T-cell (primary cell): ENCODE results near the gene SLC38A11. TPM values are rescaled to one million over a fixed set of nuclear protein-coding genes. Genes with fewer than 3 reads are reported as not detected.

ENCODE experiments used
- ATAC-seq, 4 experiments: fragments of 200-7000 bp in 3 of 4; fragments of 150-1000 bp in 1 of 4; cut with Tn5 transposase; replicated peaks in 1 of 4; 1 replicate in 3 of 4; 2 replicates in 1 of 4; pipeline ENCODE4 v1.10.0; 2021; ENCODE audit warnings: moderate library complexity in 3 of 4, mild to moderate bottlenecking in 2 of 4, moderate number of reproducible peaks in 1 of 4
- CTCF ChIA-PET, 2 donors: fragments of 300-600 bp; sonication (Branson Sonifier 250); formaldehyde crosslinking; loops; one replicate each; lab custom pipeline; 2022; ENCODE audit warnings: antibody characterized with exemption in 2 of 2; lab: Charles Lee
- POLR2A ChIA-PET, 2 donors: fragments of 300-600 bp; sonication (Branson Sonifier 250); formaldehyde crosslinking; loops; one replicate each; lab custom pipeline; 2022; ENCODE audit warnings: antibody characterized with exemption in 2 of 2; lab: Charles Lee
- DNase-seq, 35 experiments: peaks; one replicate each; pipeline versions ENCODE4 v3.0.0 to v3.0.0-alpha.2; 2013 to 2023
- H3K27ac ChIP-seq: one replicate; pipeline ENCODE4 v1.5.1; 2013; ENCODE audit warnings: low read length
- H3K27me3 ChIP-seq, 2 experiments: replicated peaks in 1 of 2; 1 replicate in 1 of 2; 2 replicates in 1 of 2; pipeline versions ENCODE4 v1.6.1 to v1.7.0; 2013; ENCODE audit warnings: low read length in 1 of 2, mixed read lengths in 1 of 2; ENCODE audit not compliant: control insufficient read depth in 2 of 2, insufficient read depth in 2 of 2; ENCODE audit errors: extremely low read depth in 1 of 2
- H3K36me3 ChIP-seq, 2 donors: 1 replicate in 1 of 2; 2 replicates in 1 of 2; pipeline versions ENCODE4 v1.6.1 to v1.7.0; 2013; ENCODE audit warnings: low read length in 1 of 2; ENCODE audit not compliant: control insufficient read depth in 2 of 2, insufficient read depth in 1 of 2; ENCODE audit errors: extremely low read depth in 1 of 2
- H3K4me1 ChIP-seq, 2 experiments: 1 replicate in 1 of 2; 2 replicates in 1 of 2; pipeline versions ENCODE4 v1.6.1 to v1.7.0; 2013; ENCODE audit warnings: low read length in 2 of 2, mixed read lengths in 1 of 2; ENCODE audit not compliant: insufficient read depth in 2 of 2, control insufficient read depth in 1 of 2; ENCODE audit errors: extremely low read depth in 1 of 2
- H3K4me3 ChIP-seq, 2 donors: 1 replicate in 1 of 2; 2 replicates in 1 of 2; pipeline versions ENCODE4 v1.5.1 to v1.7.0; 2013; ENCODE audit warnings: mild to moderate bottlenecking in 2 of 2, low read length in 1 of 2, moderate library complexity in 1 of 2; ENCODE audit not compliant: control insufficient read depth in 1 of 2; ENCODE audit errors: extremely low read depth in 1 of 2
- H3K9me3 ChIP-seq: 2 replicates; pipeline ENCODE4 v1.7.0; 2013
- H3K27ac Mint-ChIP-seq, 2 donors: one replicate each; pipeline ENCODE4 v1.8.0; 2020 to 2021; ENCODE audit warnings: mild to moderate bottlenecking in 2 of 2, mixed read lengths in 2 of 2
- H3K27me3 Mint-ChIP-seq, 2 donors: one replicate each; pipeline ENCODE4 v1.8.0; 2021 to 2022; ENCODE audit warnings: mixed read lengths in 2 of 2
- H3K36me3 Mint-ChIP-seq: one replicate; pipeline ENCODE4 v1.8.0; 2021; ENCODE audit warnings: mixed read lengths
- H3K4me1 Mint-ChIP-seq, 3 donors: one replicate each; pipeline ENCODE4 v1.8.0; 2020 to 2022; ENCODE audit warnings: mixed read lengths in 3 of 3, mild to moderate bottlenecking in 1 of 3
- H3K4me3 Mint-ChIP-seq, 3 donors: one replicate each; pipeline ENCODE4 v1.8.0; 2020 to 2022; ENCODE audit warnings: mild to moderate bottlenecking in 3 of 3, mixed read lengths in 3 of 3, moderate library complexity in 3 of 3
- H3K9me3 Mint-ChIP-seq, 3 donors: one replicate each; pipeline ENCODE4 v1.8.0; 2020 to 2022; ENCODE audit warnings: mixed read lengths in 3 of 3
- WGBS: methylation state at CpG from one replicate; pipeline ENCODE4 v1.1.5; 2013; ENCODE audit warnings: missing lambda C conversion rate; ENCODE audit not compliant: insufficient coverage; 5-methylcytosine and 5-hydroxymethylcytosine counted together
- total RNA-seq, 35 experiments: library from RNA in 6 of 35; stranded (reverse) in 6 of 35; fragments of 120-200 nt in 1 of 35; gene quantifications; one replicate each; pipeline versions ENCODE4 v1.2.1 to v1.2.4 and lab custom pipeline; 2013 to 2026

The SLC38A11 gene
- total RNA-seq, 5 donors from 2014 or later (not counting 1 experiment from before 2014, with no cell fraction given) = 0.38 to 0.72 TPM; not detected in 3

GRCh38 chr2:164932377-164932776 is 22.9 kb downstream of the SLC38A11 start:
- no peak overlapping the region for H3K4me3 Mint-ChIP-seq
- peaks cover 0 to 9% (median 0%) of the 10 kb centered on the region in 3 donors for H3K9me3 Mint-ChIP-seq
- Histone ChIP-seq H3K27me3 (no peaks in the 10 kb centered on the region), H3K9me3 (no peaks in the 10 kb centered on the region), H3K36me3 (no peaks in the 10 kb centered on the region), H3K4me3 (no peak overlapping the region), H3K4me1 (peaks cover 0 to 4% of the 10 kb centered on the region in 2 experiments), H3K27ac (no peak overlapping the region)
- WGBS = no CpG with 5 or more reads among the region's 2 CpGs
- ATAC-seq (no peak), DNase-seq (no peak)
- H3K4me1 Mint-ChIP-seq = no peaks in the 10 kb centered on the region
- no peak overlapping the region for H3K27ac Mint-ChIP-seq
- ChIA-PET POLR2A (no interaction called here), CTCF (no interaction called here)
- no peaks in the 10 kb centered on the region for H3K27me3 Mint-ChIP-seq
- no peaks in the 10 kb centered on the region for H3K36me3 Mint-ChIP-seq

GRCh38 chr2:164928101-164928673 is 27.1 kb downstream of the SLC38A11 start:
- no peak overlapping the region for H3K27ac ChIP-seq
- H3K4me1 Mint-ChIP-seq = no peaks in the 10 kb centered on the region
- no peak overlapping the region for H3K27ac Mint-ChIP-seq
- no peaks in the 10 kb centered on the region for H3K4me1 ChIP-seq
- H3K4me3 ChIP-seq = no peak overlapping the region
- CTCF ChIA-PET = interaction anchor here in 1 of 2 donors (0.5 kb wide), 1 partner anchor 12 kb away, joined by 3 read pairs; no protein-coding TSS in a partner anchor
- POLR2A ChIA-PET = no interaction called here
- ATAC-seq (no peak), DNase-seq (no peak)
- peaks cover 0 to 9% (median 4%) of the 10 kb centered on the region in 3 donors for H3K9me3 Mint-ChIP-seq
- H3K36me3 ChIP-seq = no peaks in the 10 kb centered on the region
- no peaks in the 10 kb centered on the region for H3K9me3 ChIP-seq
- H3K4me3 Mint-ChIP-seq = no peak overlapping the region
- H3K27me3 Mint-ChIP-seq = no peaks in the 10 kb centered on the region
- no peaks in the 10 kb centered on the region for H3K27me3 ChIP-seq
- H3K36me3 Mint-ChIP-seq = no peaks in the 10 kb centered on the region

- Histone ChIP-seq H3K27me3 (no peaks in the 10 kb centered on the region), H3K9me3 (no peaks in the 10 kb centered on the region), H3K36me3 (no peaks in the 10 kb centered on the region), H3K4me1 (no peaks in the 10 kb centered on the region), H3K27ac (no peak overlapping the region), H3K4me3 (no peak overlapping the region)
- no peak for ATAC-seq
- Mint-ChIP-seq H3K9me3 (peaks cover 0 to 4% (median 0%) of the 10 kb centered on the region in 3 donors), H3K4me1 (no peaks in the 10 kb centered on the region), H3K36me3 (no peaks in the 10 kb centered on the region), H3K4me3 (no peak overlapping the region), H3K27ac (no peak overlapping the region), H3K27me3 (no peaks in the 10 kb centered on the region)
- ChIA-PET CTCF (no interaction called here), POLR2A (no interaction called here)
- no peak for DNase-seq
- WGBS = 80% methylated on average over 1 of the region's 3 CpGs
Measured at GRCh38 chr2:164922134-164922533, 33.2 kb downstream of the SLC38A11 start.

- CTCF ChIA-PET = no interaction called here
- no peaks in the 10 kb centered on the region for H3K27me3 Mint-ChIP-seq
- H3K4me3 Mint-ChIP-seq = no peak overlapping the region
- Histone ChIP-seq H3K27me3 (no peaks in the 10 kb centered on the region), H3K4me1 (no peaks in the 10 kb centered on the region), H3K4me3 (no peak overlapping the region), H3K36me3 (no peaks in the 10 kb centered on the region), H3K9me3 (no peaks in the 10 kb centered on the region), H3K27ac (no peak overlapping the region)
- no peaks in the 10 kb centered on the region for H3K36me3 Mint-ChIP-seq
- POLR2A ChIA-PET = no interaction called here
- no peak for DNase-seq
- no peaks in the 10 kb centered on the region for H3K4me1 Mint-ChIP-seq
- ATAC-seq = no peak
- no peaks in the 10 kb centered on the region for H3K9me3 Mint-ChIP-seq
- 73% methylated on average over 3 of the region's 4 CpGs for WGBS
- no peak overlapping the region for H3K27ac Mint-ChIP-seq
Measured at GRCh38 chr2:164920430-164920829, 34.9 kb downstream of the SLC38A11 start.

GRCh38 chr2:164917296-164917903 is 37.9 kb downstream of the SLC38A11 start:
- Mint-ChIP-seq H3K4me3 (no peak overlapping the region), H3K4me1 (no peaks in the 10 kb centered on the region), H3K27me3 (no peaks in the 10 kb centered on the region), H3K9me3 (no peaks in the 10 kb centered on the region), H3K36me3 (no peaks in the 10 kb centered on the region), H3K27ac (no peak overlapping the region)
- DNase-seq = no peak
- H3K27me3 ChIP-seq = no peaks in the 10 kb centered on the region
- no peak overlapping the region for H3K4me3 ChIP-seq
- WGBS = no CpG with 5 or more reads among the region's 3 CpGs
- no peaks in the 10 kb centered on the region for H3K9me3 ChIP-seq
- POLR2A ChIA-PET = no interaction called here
- CTCF ChIA-PET = no interaction called here
- no peaks in the 10 kb centered on the region for H3K36me3 ChIP-seq
- H3K27ac ChIP-seq = no peak overlapping the region
- H3K4me1 ChIP-seq = no peaks in the 10 kb centered on the region
- ATAC-seq = no peak

- Mint-ChIP-seq H3K4me1 (no peaks in the 10 kb centered on the region), H3K36me3 (no peaks in the 10 kb centered on the region)
- POLR2A ChIA-PET = no interaction called here
Measured at GRCh38 chr2:164915566-164915965, 39.8 kb downstream of the SLC38A11 start.

More at GRCh38 chr2:164915566-164915965, 39.8 kb downstream of the SLC38A11 start:
- Mint-ChIP-seq H3K4me3 (no peak overlapping the region), H3K27ac (no peak overlapping the region), H3K9me3 (no peaks in the 10 kb centered on the region), H3K27me3 (no peaks in the 10 kb centered on the region)
- WGBS = no CpG with 5 or more reads among the region's 4 CpGs
- H3K4me1 ChIP-seq = no peaks in the 10 kb centered on the region
- CTCF ChIA-PET = no interaction called here
- no peaks in the 10 kb centered on the region for H3K9me3 ChIP-seq
- H3K27me3 ChIP-seq = no peaks in the 10 kb centered on the region
- H3K36me3 ChIP-seq = no peaks in the 10 kb centered on the region
- no peak for ATAC-seq
- no peak for DNase-seq
- no peak overlapping the region for H3K27ac ChIP-seq
- H3K4me3 ChIP-seq = no peak overlapping the region
